ENCODE results near the gene MUCL1. TPM values are rescaled to one million over a fixed set of nuclear protein-coding genes. Genes with fewer than 3 reads are reported as not detected.
"Not testable (repeated sequence)": the region's sequence is repeated elsewhere in the genome, so short reads cannot be mapped to it uniquely, and the experiment has no call there.

MUCL1 gene
- total and polyA plus RNA-seq, 8 donors, result 1.8 TPM; not detected in 7

DNA sequence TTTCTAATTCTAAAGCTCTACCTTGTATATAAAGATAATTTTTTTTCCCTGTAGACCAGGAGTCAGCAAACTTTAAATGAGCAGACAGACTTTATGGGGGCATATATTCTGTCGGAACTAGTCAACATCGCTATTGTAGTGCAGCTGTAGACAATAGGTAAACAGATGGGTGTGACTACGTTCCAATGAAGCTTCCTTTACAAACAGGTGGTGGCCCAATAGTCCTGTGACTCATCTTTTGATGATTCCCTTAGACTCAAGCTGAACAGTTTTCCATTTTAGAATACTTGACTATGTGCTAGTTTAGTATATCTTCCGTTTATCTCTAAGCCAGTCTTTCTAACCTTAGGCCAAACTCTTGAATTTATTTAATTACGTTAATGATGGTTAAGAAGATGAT is 16.3 kb downstream of the MUCL1 start:
- no peak for DNase-seq
- intact Hi-C loops (cut with DNase I), result no loop called here
- H3K9me3 ChIP-seq, result no peaks in the 10 kb centered on the region

DNA sequence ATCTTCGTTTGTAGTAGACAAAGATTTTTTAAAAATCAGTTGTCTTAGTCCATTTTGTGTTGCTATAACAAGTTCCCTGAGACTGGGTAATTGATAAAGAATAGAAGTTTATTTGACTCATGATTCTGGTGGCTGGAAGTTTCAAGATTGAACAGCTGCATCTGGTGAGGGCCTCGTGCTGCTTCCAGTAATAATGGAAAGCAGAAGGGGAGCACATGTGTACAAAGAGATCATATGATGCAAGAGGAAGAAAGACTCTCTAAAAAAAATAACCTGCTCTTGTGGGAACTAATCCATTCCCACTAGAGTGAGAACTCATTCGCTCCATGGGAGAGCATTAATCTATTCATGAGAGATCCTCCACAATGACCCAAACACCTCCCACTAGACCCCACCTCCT is 24.8 kb downstream of the MUCL1 start:
- TF ChIP-seq, protein P1, sequence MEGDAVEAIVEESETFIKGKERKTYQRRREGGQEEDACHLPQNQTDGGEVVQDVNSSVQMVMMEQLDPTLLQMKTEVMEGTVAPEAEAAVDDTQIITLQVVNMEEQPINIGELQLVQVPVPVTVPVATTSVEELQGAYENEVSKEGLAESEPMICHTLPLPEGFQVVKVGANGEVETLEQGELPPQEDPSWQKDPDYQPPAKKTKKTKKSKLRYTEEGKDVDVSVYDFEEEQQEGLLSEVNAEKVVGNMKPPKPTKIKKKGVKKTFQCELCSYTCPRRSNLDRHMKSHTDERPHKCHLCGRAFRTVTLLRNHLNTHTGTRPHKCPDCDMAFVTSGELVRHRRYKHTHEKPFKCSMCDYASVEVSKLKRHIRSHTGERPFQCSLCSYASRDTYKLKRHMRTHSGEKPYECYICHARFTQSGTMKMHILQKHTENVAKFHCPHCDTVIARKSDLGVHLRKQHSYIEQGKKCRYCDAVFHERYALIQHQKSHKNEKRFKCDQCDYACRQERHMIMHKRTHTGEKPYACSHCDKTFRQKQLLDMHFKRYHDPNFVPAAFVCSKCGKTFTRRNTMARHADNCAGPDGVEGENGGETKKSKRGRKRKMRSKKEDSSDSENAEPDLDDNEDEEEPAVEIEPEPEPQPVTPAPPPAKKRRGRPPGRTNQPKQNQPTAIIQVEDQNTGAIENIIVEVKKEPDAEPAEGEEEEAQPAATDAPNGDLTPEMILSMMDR (IDR thresholded peaks at IDR 0.05), result no peak
- Histone ChIP-seq H3K9me3 (no peaks in the 10 kb centered on the region), H3K4me1 (peaks cover 0 to 5% of the 10 kb centered on the region in 2 donors), H3K4me3 (no peak overlapping the region), H3K36me3 (no peaks in the 10 kb centered on the region), H3K27me3 (no peaks in the 10 kb centered on the region), H3K27ac (no peak overlapping the region)
- DNase-seq, result no peak
- ATAC-seq, result no peak
- intact Hi-C loops (cut with DNase I), result no loop called here

More for the DNA sequence above, 16.3 kb downstream of the MUCL1 start:
- Histone ChIP-seq H3K27me3 (no peaks in the 10 kb centered on the region), H3K4me1 (no peaks in the 10 kb centered on the region), H3K4me3 (no peak overlapping the region), H3K27ac (no peak overlapping the region), H3K36me3 (no peaks in the 10 kb centered on the region)
- no peak for ATAC-seq
- TF ChIP-seq, protein P1 (IDR thresholded peaks at IDR 0.05), result no peak

DNA sequence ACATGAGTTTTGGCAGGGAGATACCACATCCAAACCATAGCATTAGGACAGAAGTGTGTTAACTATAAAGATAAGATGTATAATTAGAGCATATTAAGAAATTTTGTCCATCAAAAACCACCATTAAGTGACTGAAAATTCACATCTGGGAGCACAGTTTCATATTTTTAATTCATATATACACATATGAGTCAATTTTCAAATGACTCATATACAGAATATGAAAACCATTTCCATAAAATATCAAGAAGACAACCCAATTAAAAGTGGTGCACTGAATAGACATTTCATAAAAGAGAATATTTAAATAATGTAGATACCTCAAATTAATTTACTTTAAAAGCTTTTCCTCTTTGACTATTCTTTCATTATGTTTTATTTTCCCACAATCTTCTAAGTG is 25.3 kb downstream of the MUCL1 start:
- no peak overlapping the region for H3K27ac ChIP-seq
- TF ChIP-seq, protein P1 (IDR thresholded peaks at IDR 0.05), result no peak
- peaks cover 0 to 5% of the 10 kb centered on the region in 2 donors for H3K4me1 ChIP-seq
- H3K4me3 ChIP-seq, result no peak overlapping the region
- no peaks in the 10 kb centered on the region for H3K9me3 ChIP-seq
- no peaks in the 10 kb centered on the region for H3K36me3 ChIP-seq
- no peak for DNase-seq
- no peak for ATAC-seq
- H3K27me3 ChIP-seq, result no peaks in the 10 kb centered on the region
- intact Hi-C loops (cut with DNase I), result no loop called here

DNA sequence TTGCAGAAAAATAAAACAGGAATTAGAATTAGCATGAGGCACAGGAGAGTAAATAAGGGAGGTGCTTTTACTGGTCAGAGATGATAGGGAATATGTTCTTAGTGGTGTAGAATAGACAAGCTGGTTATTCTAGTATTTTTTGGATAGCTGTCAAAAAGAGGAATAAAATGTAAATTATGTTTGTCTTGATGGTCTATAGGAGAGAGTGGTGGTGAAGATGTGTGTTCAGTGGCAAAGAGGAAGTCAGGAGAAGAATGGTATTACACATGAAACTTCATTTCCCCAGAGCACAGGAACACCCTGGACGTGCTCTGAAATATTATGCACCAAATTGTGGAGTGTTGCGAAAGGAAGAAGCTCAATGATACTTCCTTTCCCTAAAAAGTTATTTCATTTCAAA is 27.8 kb downstream of the MUCL1 start:
- DNase-seq (no peak), ATAC-seq (peak; percentile 65)
- peaks cover 0 to 5% of the 10 kb centered on the region in 2 donors for H3K4me1 ChIP-seq
- H3K36me3 ChIP-seq, result no peaks in the 10 kb centered on the region
- H3K9me3 ChIP-seq, result no peaks in the 10 kb centered on the region
- no peak overlapping the region for H3K27ac ChIP-seq
- no peaks in the 10 kb centered on the region for H3K27me3 ChIP-seq
- TF ChIP-seq, protein P1 (IDR thresholded peaks at IDR 0.05), result no peak
- H3K4me3 ChIP-seq, result no peak overlapping the region
- intact Hi-C loops (cut with DNase I), result no loop called here

DNA sequence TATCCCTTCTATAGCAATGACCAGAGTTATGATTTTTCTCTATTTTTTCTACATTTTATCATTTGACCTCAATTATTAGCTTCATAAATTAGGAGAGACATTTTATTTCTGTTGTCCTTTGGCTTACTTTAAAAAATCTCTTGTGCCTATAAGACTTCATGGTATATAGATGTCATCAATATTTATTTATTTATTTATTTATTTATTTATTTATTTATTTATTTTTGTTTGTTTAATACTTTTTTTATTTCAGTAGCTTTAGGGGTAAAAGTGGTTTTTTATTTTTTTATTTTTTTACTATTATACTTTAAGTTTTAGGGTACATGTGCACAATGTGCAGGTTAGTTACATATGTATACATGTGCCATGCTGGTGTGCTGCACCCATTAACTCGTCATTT is 28.3 kb downstream of the MUCL1 start:
- DNase-seq; ATAC-seq; H3K4me3 ChIP-seq; H3K27me3 ChIP-seq; H3K9me3 ChIP-seq; H3K4me1 ChIP-seq; intact Hi-C loops (cut with DNase I); H3K27ac ChIP-seq; H3K36me3 ChIP-seq: not testable (repeated sequence)

DNA sequence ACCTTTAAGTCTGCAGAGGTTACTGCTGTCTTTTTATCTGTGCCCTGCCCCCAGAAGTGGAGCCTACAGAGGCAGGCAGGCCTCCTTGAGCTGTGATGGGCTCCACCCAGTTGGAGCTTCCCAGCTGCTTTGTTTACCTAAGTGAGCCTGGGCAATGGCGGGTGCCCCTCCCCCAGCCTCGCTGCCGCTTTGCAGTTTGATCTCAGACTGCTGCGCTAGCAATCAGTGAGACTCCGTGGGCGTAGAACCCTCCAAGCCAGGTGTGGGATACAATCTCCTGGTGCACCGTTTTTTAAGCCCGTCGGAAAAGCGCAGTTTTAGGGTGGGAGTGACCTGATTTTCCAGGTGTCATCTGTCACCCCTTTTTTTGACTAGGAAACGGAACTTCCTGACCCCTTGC is 34.1 kb downstream of the MUCL1 start:
- intact Hi-C loops (cut with DNase I); H3K27me3 ChIP-seq; H3K9me3 ChIP-seq; H3K4me1 ChIP-seq; H3K27ac ChIP-seq; DNase-seq; H3K36me3 ChIP-seq; H3K4me3 ChIP-seq; ATAC-seq: not testable (repeated sequence)
